WTC11 (cell line): Measurements from ENCODE around the gene RPP30. TPM values are rescaled to one million over a fixed set of nuclear protein-coding genes. Genes with fewer than 3 reads are reported as not detected.

ENCODE experiments used
- ATAC-seq: fragments of 200-7000 bp; cut with Tn5 transposase; 2 replicates; pipeline ENCODE4 v1.10.0; 2021; ENCODE audit warnings: mild to moderate bottlenecking, moderate library complexity
- CTCF ChIA-PET: fragments of 300-600 bp; sonication (Branson Sonifier 250); formaldehyde crosslinking; loops from one replicate; lab custom pipeline; 2021; ENCODE audit warnings: antibody characterized with exemption; lab: Charles Lee
- POLR2A ChIA-PET: fragments of 350-600 bp; sonication (Branson Sonifier 250); formaldehyde crosslinking; loops from one replicate; lab custom pipeline; 2021; ENCODE audit warnings: antibody characterized with exemption; lab: Charles Lee
- DNase-seq: peaks from one replicate; pipeline ENCODE4 v3.0.0; 2021; ENCODE audit warnings: low spot score
- H3K27ac Mint-ChIP-seq: 2 replicates; pipeline ENCODE4 v1.8.0; 2021; ENCODE audit warnings: mixed read lengths
- H3K27me3 Mint-ChIP-seq: 2 replicates; pipeline ENCODE4 v1.8.0; 2021; ENCODE audit warnings: low read depth, mild to moderate bottlenecking, moderate library complexity, mixed read lengths
- H3K36me3 Mint-ChIP-seq: 2 replicates; pipeline ENCODE4 v1.8.0; 2021; ENCODE audit warnings: mixed read lengths
- H3K4me1 Mint-ChIP-seq: 2 replicates; pipeline ENCODE4 v1.8.0; 2022; ENCODE audit warnings: mixed read lengths
- H3K4me3 Mint-ChIP-seq: 2 replicates; pipeline ENCODE4 v1.8.0; 2021; ENCODE audit warnings: mild to moderate bottlenecking, moderate library complexity, mixed read lengths
- H3K9me3 Mint-ChIP-seq: 2 replicates; pipeline ENCODE4 v1.8.0; 2021; ENCODE audit warnings: mixed read lengths
- CDX4 ChIP-seq: fragments of 250-450 bp; sonication (Bioruptor Pico); IDR thresholded peaks from 2 replicates; pipeline ENCODE4 v1.9.0; 2021; ENCODE audit warnings: moderate library complexity, mild to moderate bottlenecking, inconsistent platforms, borderline replicate concordance
- CREM ChIP-seq: sonication (generic); formaldehyde crosslinking; IDR thresholded peaks from 2 replicates; pipeline ENCODE4 v1.8.1; 2022; ENCODE audit warnings: mild to moderate bottlenecking, missing genetic modification reagents, moderate library complexity
- CTCF ChIP-seq: fragments of 200-600 bp; IDR thresholded peaks from 2 replicates; pipeline ENCODE4 v1.8.0; 2022; ENCODE audit warnings: antibody characterized with exemption
- E2F1 ChIP-seq: sonication (generic); formaldehyde crosslinking; IDR thresholded peaks from 2 replicates; pipeline ENCODE4 v1.8.0; 2022; ENCODE audit warnings: mild to moderate bottlenecking, missing genetic modification reagents
- ESRRA ChIP-seq: sonication (generic); formaldehyde crosslinking; IDR thresholded peaks from 2 replicates; pipeline ENCODE4 v1.8.1; 2022; ENCODE audit warnings: mild to moderate bottlenecking, missing genetic modification reagents, borderline replicate concordance
- FOXP4 ChIP-seq: sonication (generic); formaldehyde crosslinking; IDR thresholded peaks from 2 replicates; pipeline ENCODE4 v1.8.0; 2022; ENCODE audit warnings: mild to moderate bottlenecking, missing genetic modification reagents
- JAZF1 ChIP-seq: fragments of 250-450 bp; sonication (Bioruptor Pico); IDR thresholded peaks from 2 replicates; pipeline ENCODE4 v1.9.0; 2021; ENCODE audit warnings: moderate library complexity, mild to moderate bottlenecking, inconsistent platforms
- NFATC4 ChIP-seq: fragments of 250-450 bp; sonication (Bioruptor Pico); IDR thresholded peaks from 2 replicates; pipeline ENCODE4 v1.9.0; 2021; ENCODE audit warnings: mild to moderate bottlenecking
- PREB ChIP-seq: sonication (generic); formaldehyde crosslinking; IDR thresholded peaks from 2 replicates; pipeline ENCODE4 v1.8.1; 2022; ENCODE audit warnings: mild to moderate bottlenecking, missing genetic modification reagents, moderate library complexity, borderline replicate concordance
- SMAD3 ChIP-seq: sonication (generic); formaldehyde crosslinking; IDR thresholded peaks from 2 replicates; pipeline ENCODE4 v1.8.0; 2022; ENCODE audit warnings: missing genetic modification reagents, mild to moderate bottlenecking, borderline replicate concordance
- USF1 ChIP-seq: sonication (generic); formaldehyde crosslinking; IDR thresholded peaks from 2 replicates; pipeline ENCODE4 v1.8.0; 2022; ENCODE audit warnings: mild to moderate bottlenecking, missing genetic modification reagents
- ZBTB21 ChIP-seq: sonication (generic); formaldehyde crosslinking; IDR thresholded peaks from 2 replicates; pipeline ENCODE4 v1.8.1; 2023; ENCODE audit warnings: mild to moderate bottlenecking, missing genetic modification reagents, borderline replicate concordance
- ZBTB43 ChIP-seq: sonication (generic); formaldehyde crosslinking; IDR thresholded peaks from 2 replicates; pipeline ENCODE4 v1.8.1; 2023; ENCODE audit warnings: mild to moderate bottlenecking, missing genetic modification reagents
- ZNF396 ChIP-seq: fragments of 250-450 bp; sonication (Bioruptor Pico); IDR thresholded peaks from 2 replicates; pipeline ENCODE4 v1.8.0; 2021; ENCODE audit warnings: mild to moderate bottlenecking, moderate library complexity, borderline replicate concordance
- ZSCAN18 ChIP-seq: fragments of 250-450 bp; sonication (Bioruptor Pico); IDR thresholded peaks from 2 replicates; pipeline ENCODE4 v2.1.2; 2022; ENCODE audit warnings: mild to moderate bottlenecking, moderate library complexity
- total RNA-seq: library from RNA; stranded (reverse); gene quantifications from 3 replicates; pipeline ENCODE4 v1.2.3, GENCODE V29; 2021

RPP30 gene
- total RNA-seq, 1 experiment from 2014 or later = 56.4 TPM

GRCh38 chr10:90832111-90832510, 39.7 kb upstream of the RPP30 start (continued):
- TF ChIP-seq JAZF1 (CRISPR knock-in tag) = no peak
- no peak for TF ChIP-seq SMAD3 (CRISPR knock-in tag)

GRCh38 chr10:90834326-90834725, 37.4 kb upstream of the RPP30 start:
- no peaks in the 10 kb centered on the region for H3K27me3 Mint-ChIP-seq
- DNase-seq (no peak), ATAC-seq (no peak)
- H3K9me3 Mint-ChIP-seq = peaks cover 21% of the 10 kb centered on the region
- no peak overlapping the region for H3K27ac Mint-ChIP-seq
- ChIA-PET POLR2A (no interaction called here), CTCF (no interaction called here)
- H3K4me1 Mint-ChIP-seq = peaks cover 3% of the 10 kb centered on the region; the same call in 1 of the 2 replicates
- peaks cover 17% of the 10 kb centered on the region for H3K36me3 Mint-ChIP-seq
- TF ChIP-seq ESRRA (CRISPR knock-in tag) (no peak), ZBTB21 (no peak), USF1 (CRISPR knock-in tag) (no peak), FOXP4 (CRISPR knock-in tag) (no peak), ZNF396 (CRISPR knock-in tag) (no peak), ZBTB43 (CRISPR knock-in tag) (no peak), E2F1 (no peak), ZSCAN18 (no peak), NFATC4 (CRISPR knock-in tag) (no peak)
- H3K4me3 Mint-ChIP-seq = no peak overlapping the region

- no peak for TF ChIP-seq CTCF
- no peak for TF ChIP-seq PREB (CRISPR knock-in tag)
- no peak for TF ChIP-seq CREM (CRISPR knock-in tag)
- no peak for TF ChIP-seq CDX4 (CRISPR knock-in tag)
- H3K27me3 Mint-ChIP-seq = no peaks in the 10 kb centered on the region
- peaks cover 3% of the 10 kb centered on the region; the same call in 1 of the 2 replicates for H3K4me1 Mint-ChIP-seq
- CTCF ChIA-PET = no interaction called here
- peaks cover 15% of the 10 kb centered on the region; the same call in 1 of the 2 replicates for H3K9me3 Mint-ChIP-seq
- H3K36me3 Mint-ChIP-seq = peaks cover 11% of the 10 kb centered on the region
- DNase-seq (no peak), ATAC-seq (no peak)
- no peak overlapping the region for H3K27ac Mint-ChIP-seq
- no peak overlapping the region for H3K4me3 Mint-ChIP-seq
- POLR2A ChIA-PET = no interaction called here
Measured at GRCh38 chr10:90837486-90837885, 34.3 kb upstream of the RPP30 start.
